ENCODE results near the gene OSER1.

Gene OSER1

GRCh38 chr20:44172572-44172950, 38.0 kb downstream of the OSER1 start:
- no peak for DNase-seq

- no peak for DNase-seq
Measured at GRCh38 chr20:44171775-44172571, 38.6 kb downstream of the OSER1 start.

GRCh38 chr20:44170816-44171410, 39.7 kb downstream of the OSER1 start:
- DNase-seq: no peak

GRCh38 chr20:44167736-44168135, 42.8 kb downstream of the OSER1 start:
- no peak for DNase-seq

- DNase-seq: no peak
Measured at GRCh38 chr20:44166477-44166876, 44.1 kb downstream of the OSER1 start.

GRCh38 chr20:44166008-44166407, 44.6 kb downstream of the OSER1 start:
- DNase-seq: no peak

GRCh38 chr20:44160133-44160532, 50.4 kb downstream of the OSER1 start:
- no peak for DNase-seq

GRCh38 chr20:44159711-44160110, 50.9 kb downstream of the OSER1 start:
- DNase-seq: no peak

- no peak for DNase-seq
Measured at GRCh38 chr20:44159125-44159524, 51.4 kb downstream of the OSER1 start.

GRCh38 chr20:44157061-44157460, 53.5 kb downstream of the OSER1 start:
- DNase-seq: no peak

- no peak for DNase-seq
Measured at GRCh38 chr20:44154521-44155001, 56.0 kb downstream of the OSER1 start.

- no peak for DNase-seq
Measured at GRCh38 chr20:44153636-44154043, 56.9 kb downstream of the OSER1 start.

GRCh38 chr20:44151621-44152416, 58.8 kb downstream of the OSER1 start:
- DNase-seq: no peak

GRCh38 chr20:44146272-44146671, 64.3 kb downstream of the OSER1 start:
- DNase-seq: no peak
